Activated naive CD8-positive, alpha-beta T cell treated with anti-CD3 and anti-CD28 coated beads, Interleukin-2, amount 50 U/mL, for 24 hours (primary cell): ENCODE data around the gene HIGD1A.

Experiments
- ATAC-seq: fragments of 150-1000 bp; cut with Tn5 transposase; one replicate; pipeline ENCODE4 v1.10.0; 2021
- DNase-seq: peaks from one replicate; pipeline ENCODE4 v3.0.0; 2021
- H3K27ac Mint-ChIP-seq: one replicate; pipeline ENCODE4 v1.8.0; 2021; ENCODE audit warnings: mild to moderate bottlenecking, mixed read lengths
- H3K27me3 Mint-ChIP-seq: one replicate; pipeline ENCODE4 v1.8.0; 2021; ENCODE audit warnings: mixed read lengths
- H3K36me3 Mint-ChIP-seq: one replicate; pipeline ENCODE4 v1.8.0; 2021; ENCODE audit warnings: low read depth, mixed read lengths
- H3K4me1 Mint-ChIP-seq: one replicate; pipeline ENCODE4 v1.8.0; 2021; ENCODE audit warnings: mixed read lengths
- H3K4me3 Mint-ChIP-seq: one replicate; pipeline ENCODE4 v1.8.0; 2021; ENCODE audit warnings: mild to moderate bottlenecking, moderate library complexity, mixed read lengths
- H3K9me3 Mint-ChIP-seq: one replicate; pipeline ENCODE4 v1.8.0; 2021; ENCODE audit warnings: mixed read lengths

The HIGD1A gene

GRCh38 chr3:42746455-42747450 is 57.5 kb downstream of the HIGD1A start:
- Mint-ChIP-seq H3K36me3 (no peaks in the 10 kb centered on the region), H3K4me1 (peaks cover 13% of the 10 kb centered on the region), H3K4me3 (no peak overlapping the region), H3K9me3 (no peaks in the 10 kb centered on the region), H3K27me3 (no peaks in the 10 kb centered on the region), H3K27ac (no peak overlapping the region)
- no peak for ATAC-seq
- DNase-seq, result no peak

GRCh38 chr3:42745776-42746454 is 58.4 kb downstream of the HIGD1A start:
- H3K27ac Mint-ChIP-seq, result no peak overlapping the region
- DNase-seq, result no peak
- no peaks in the 10 kb centered on the region for H3K36me3 Mint-ChIP-seq
- H3K4me3 Mint-ChIP-seq, result no peak overlapping the region
- no peaks in the 10 kb centered on the region for H3K27me3 Mint-ChIP-seq
- peaks cover 13% of the 10 kb centered on the region for H3K4me1 Mint-ChIP-seq
- no peak for ATAC-seq
- H3K9me3 Mint-ChIP-seq, result no peaks in the 10 kb centered on the region

GRCh38 chr3:42745291-42745745 is 59.0 kb downstream of the HIGD1A start:
- Mint-ChIP-seq H3K4me1 (peaks cover 13% of the 10 kb centered on the region), H3K36me3 (no peaks in the 10 kb centered on the region), H3K27me3 (no peaks in the 10 kb centered on the region), H3K4me3 (no peak overlapping the region), H3K27ac (no peak overlapping the region), H3K9me3 (no peaks in the 10 kb centered on the region)
- no peak for ATAC-seq
- DNase-seq, result no peak

- Mint-ChIP-seq H3K4me1 (peaks cover 11% of the 10 kb centered on the region), H3K4me3 (no peak overlapping the region), H3K27ac (no peak overlapping the region), H3K27me3 (no peaks in the 10 kb centered on the region), H3K9me3 (no peaks in the 10 kb centered on the region), H3K36me3 (no peaks in the 10 kb centered on the region)
- no peak for ATAC-seq
- no peak for DNase-seq
These were observed 60.9 kb downstream of the HIGD1A start for GRCh38 chr3:42743204-42743995.

GRCh38 chr3:42742688-42743087 is 61.6 kb downstream of the HIGD1A start:
- Mint-ChIP-seq H3K27ac (no peak overlapping the region), H3K36me3 (no peaks in the 10 kb centered on the region), H3K27me3 (no peaks in the 10 kb centered on the region), H3K4me1 (peaks cover 6% of the 10 kb centered on the region), H3K9me3 (no peaks in the 10 kb centered on the region), H3K4me3 (no peak overlapping the region)
- DNase-seq (no peak), ATAC-seq (no peak)

- Mint-ChIP-seq H3K27ac (no peak overlapping the region), H3K9me3 (no peaks in the 10 kb centered on the region), H3K36me3 (no peaks in the 10 kb centered on the region)
These were observed 62.0 kb downstream of the HIGD1A start for GRCh38 chr3:42742259-42742658.

GRCh38 chr3:42741796-42742195 is 62.5 kb downstream of the HIGD1A start:
- ATAC-seq, result no peak
- no peak overlapping the region for H3K27ac Mint-ChIP-seq
- no peaks in the 10 kb centered on the region for H3K4me1 Mint-ChIP-seq
- no peaks in the 10 kb centered on the region for H3K27me3 Mint-ChIP-seq
- H3K36me3 Mint-ChIP-seq, result no peaks in the 10 kb centered on the region
- H3K4me3 Mint-ChIP-seq, result no peak overlapping the region
- no peak for DNase-seq
- H3K9me3 Mint-ChIP-seq, result no peaks in the 10 kb centered on the region

More at GRCh38 chr3:42742259-42742658, 62.0 kb downstream of the HIGD1A start:
- no peak for DNase-seq
- no peak for ATAC-seq
- no peak overlapping the region for H3K4me3 Mint-ChIP-seq
- H3K4me1 Mint-ChIP-seq, result peaks cover 2% of the 10 kb centered on the region
- H3K27me3 Mint-ChIP-seq, result no peaks in the 10 kb centered on the region

- no peak for ATAC-seq
- H3K4me3 Mint-ChIP-seq, result no peak overlapping the region
- no peaks in the 10 kb centered on the region for H3K36me3 Mint-ChIP-seq
- H3K9me3 Mint-ChIP-seq, result no peaks in the 10 kb centered on the region
- H3K27ac Mint-ChIP-seq, result no peak overlapping the region
- DNase-seq, result no peak
- H3K27me3 Mint-ChIP-seq, result no peaks in the 10 kb centered on the region
- no peaks in the 10 kb centered on the region for H3K4me1 Mint-ChIP-seq
These were observed 64.7 kb downstream of the HIGD1A start for GRCh38 chr3:42739401-42740158.

GRCh38 chr3:42736531-42736930 is 67.8 kb downstream of the HIGD1A start:
- ATAC-seq (no peak), DNase-seq (no peak)
- Mint-ChIP-seq H3K4me3 (no peak overlapping the region), H3K4me1 (no peaks in the 10 kb centered on the region), H3K9me3 (no peaks in the 10 kb centered on the region), H3K27me3 (no peaks in the 10 kb centered on the region), H3K36me3 (no peaks in the 10 kb centered on the region), H3K27ac (no peak overlapping the region)

GRCh38 chr3:42736081-42736480 is 68.2 kb downstream of the HIGD1A start:
- Mint-ChIP-seq H3K27ac (no peak overlapping the region), H3K9me3 (no peaks in the 10 kb centered on the region), H3K36me3 (no peaks in the 10 kb centered on the region), H3K4me3 (no peak overlapping the region), H3K27me3 (no peaks in the 10 kb centered on the region), H3K4me1 (no peaks in the 10 kb centered on the region)
- DNase-seq (no peak), ATAC-seq (no peak)

- H3K27me3 Mint-ChIP-seq, result no peaks in the 10 kb centered on the region
- H3K36me3 Mint-ChIP-seq, result no peaks in the 10 kb centered on the region
- no peak for ATAC-seq
- H3K27ac Mint-ChIP-seq, result no peak overlapping the region
- no peak overlapping the region for H3K4me3 Mint-ChIP-seq
- H3K9me3 Mint-ChIP-seq, result no peaks in the 10 kb centered on the region
- H3K4me1 Mint-ChIP-seq, result no peaks in the 10 kb centered on the region
- DNase-seq, result no peak
These were observed 68.7 kb downstream of the HIGD1A start for GRCh38 chr3:42735615-42736014.

GRCh38 chr3:42735019-42735418 is 69.3 kb downstream of the HIGD1A start:
- no peaks in the 10 kb centered on the region for H3K4me1 Mint-ChIP-seq
- no peak overlapping the region for H3K4me3 Mint-ChIP-seq
- no peak for ATAC-seq
- no peak overlapping the region for H3K27ac Mint-ChIP-seq
- DNase-seq, result no peak
- H3K36me3 Mint-ChIP-seq, result no peaks in the 10 kb centered on the region
- H3K27me3 Mint-ChIP-seq, result no peaks in the 10 kb centered on the region
- H3K9me3 Mint-ChIP-seq, result no peaks in the 10 kb centered on the region

GRCh38 chr3:42734263-42734860 is 69.9 kb downstream of the HIGD1A start:
- Mint-ChIP-seq H3K27me3 (no peaks in the 10 kb centered on the region), H3K27ac (no peak overlapping the region), H3K4me3 (no peak overlapping the region), H3K9me3 (no peaks in the 10 kb centered on the region), H3K36me3 (no peaks in the 10 kb centered on the region), H3K4me1 (no peaks in the 10 kb centered on the region)
- ATAC-seq (no peak), DNase-seq (no peak)
